ENCODE data around the gene ATP2A1.
"Not testable (repeated sequence)": the region's sequence is repeated elsewhere in the genome, so short reads cannot be mapped to it uniquely, and the experiment has no call there.

ATP2A1 gene

DNA sequence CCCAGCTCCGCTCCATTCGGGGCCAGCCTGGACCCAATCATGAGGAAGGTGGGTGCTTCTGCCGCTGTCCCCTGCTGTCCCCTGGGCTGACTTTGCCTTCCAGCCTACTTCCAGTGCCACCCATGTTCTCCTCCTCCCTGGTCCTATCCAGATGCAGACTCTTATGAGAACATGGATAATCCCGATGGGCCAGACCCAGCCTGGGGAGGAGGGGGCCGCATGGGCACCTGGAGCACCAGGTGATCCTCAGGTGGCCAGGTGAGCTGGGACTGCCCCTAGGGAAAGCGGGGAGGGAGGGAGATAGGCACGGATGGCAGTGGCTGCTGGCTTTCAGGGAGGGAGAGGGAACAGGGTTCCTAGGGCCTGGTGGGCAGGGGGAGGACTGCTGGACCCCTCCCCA is 60.4 kb downstream of the ATP2A1 start:
- no peak for DNase-seq

DNA sequence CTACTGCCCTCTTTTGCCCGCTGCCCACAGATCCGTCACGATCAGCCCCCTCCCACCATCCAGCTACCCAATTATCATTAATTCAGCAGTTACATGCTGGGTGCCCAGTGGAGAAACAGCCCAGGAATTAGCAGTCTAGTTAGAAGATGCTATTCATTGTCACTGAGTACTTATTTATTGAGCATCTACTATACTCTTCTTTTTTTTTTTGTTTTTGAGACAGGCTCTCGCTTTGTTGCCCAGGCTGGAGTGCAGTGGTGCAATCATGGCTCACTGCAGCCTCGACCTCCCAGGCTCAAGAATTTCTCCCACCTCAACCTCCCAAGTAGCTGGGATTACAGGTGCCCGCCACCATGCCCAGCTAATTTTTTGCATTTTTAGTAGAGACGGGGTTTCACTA is 61.5 kb downstream of the ATP2A1 start:
- DNase-seq, result not testable (repeated sequence)

DNA sequence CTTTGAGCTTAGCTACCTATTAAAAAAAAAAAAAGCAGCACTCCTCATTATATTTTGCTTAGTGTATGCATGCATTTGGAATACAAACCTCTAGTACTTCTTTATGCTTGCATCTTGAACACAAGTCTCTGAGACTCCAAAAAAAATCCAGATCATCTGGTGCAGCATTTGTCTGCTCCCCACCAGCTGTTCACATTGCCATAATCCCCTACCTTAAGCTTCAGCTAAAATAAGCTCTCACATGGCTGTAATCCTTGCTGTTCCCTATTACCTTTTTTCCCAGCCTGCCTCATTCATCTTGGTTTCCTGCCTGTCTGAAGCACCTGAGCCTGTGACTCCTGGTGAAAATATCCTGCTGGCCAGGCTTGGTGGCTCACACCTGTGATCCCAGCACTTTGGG is 65.0 kb downstream of the ATP2A1 start:
- DNase-seq, result no peak

DNA sequence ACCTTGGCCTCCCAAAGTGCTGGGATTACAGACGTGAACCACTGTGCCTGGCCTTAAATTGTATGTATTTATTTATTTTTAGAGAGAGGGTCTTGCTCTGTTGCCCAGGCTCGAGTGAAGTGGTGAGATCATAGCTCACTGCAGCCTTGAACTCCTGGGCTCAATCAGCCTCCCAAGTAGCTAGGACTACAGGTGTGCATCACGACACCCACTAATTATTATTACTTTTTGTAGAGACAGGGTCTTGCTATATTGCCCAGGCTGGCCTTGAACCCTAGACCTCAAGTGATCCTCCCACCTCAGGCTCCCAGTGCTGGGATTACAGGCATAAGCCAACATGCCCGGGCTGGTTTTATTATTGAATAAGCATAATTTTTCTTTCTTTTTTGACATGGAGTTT is 68.4 kb downstream of the ATP2A1 start:
- no peak for DNase-seq

DNA sequence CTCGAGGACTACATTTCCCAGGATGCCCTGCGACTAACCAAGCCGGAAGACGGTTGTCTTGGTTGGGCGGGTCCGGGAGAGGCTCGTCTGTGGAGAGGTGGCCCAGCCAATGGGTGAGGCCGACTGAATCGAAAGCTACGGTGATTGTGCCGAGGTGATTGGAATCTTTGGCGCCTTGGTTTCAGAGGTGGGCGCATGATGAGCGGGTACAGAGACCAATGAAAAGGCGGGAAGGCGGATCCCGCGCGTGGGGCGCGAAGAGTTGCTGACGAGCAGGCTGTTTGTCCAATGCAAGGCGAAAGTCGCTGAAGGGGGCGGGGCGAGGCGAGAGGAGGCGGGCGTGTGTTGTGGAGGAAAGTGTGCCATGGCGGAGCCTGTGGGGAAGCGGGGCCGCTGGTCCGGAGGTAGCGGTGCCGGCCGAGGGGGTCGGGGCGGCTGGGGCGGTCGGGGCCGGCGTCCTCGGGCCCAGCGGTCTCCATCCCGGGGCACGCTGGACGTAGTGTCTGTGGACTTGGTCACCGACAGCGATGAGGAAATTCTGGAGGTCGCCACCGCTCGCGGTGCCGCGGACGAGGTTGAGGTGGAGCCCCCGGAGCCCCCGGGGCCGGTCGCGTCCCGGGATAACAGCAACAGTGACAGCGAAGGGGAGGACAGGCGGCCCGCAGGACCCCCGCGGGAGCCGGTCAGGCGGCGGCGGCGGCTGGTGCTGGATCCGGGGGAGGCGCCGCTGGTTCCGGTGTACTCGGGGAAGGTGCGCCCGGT is 72.5 kb downstream of the ATP2A1 start, which contains the start of gene NFATC2IP:
NFATC2IP (plus strand) TSS at position 290 of the 762 bp plus-strand sequence; CDS start at position 365, 75 bp downstream.
- peak; percentile 99 for DNase-seq

DNA sequence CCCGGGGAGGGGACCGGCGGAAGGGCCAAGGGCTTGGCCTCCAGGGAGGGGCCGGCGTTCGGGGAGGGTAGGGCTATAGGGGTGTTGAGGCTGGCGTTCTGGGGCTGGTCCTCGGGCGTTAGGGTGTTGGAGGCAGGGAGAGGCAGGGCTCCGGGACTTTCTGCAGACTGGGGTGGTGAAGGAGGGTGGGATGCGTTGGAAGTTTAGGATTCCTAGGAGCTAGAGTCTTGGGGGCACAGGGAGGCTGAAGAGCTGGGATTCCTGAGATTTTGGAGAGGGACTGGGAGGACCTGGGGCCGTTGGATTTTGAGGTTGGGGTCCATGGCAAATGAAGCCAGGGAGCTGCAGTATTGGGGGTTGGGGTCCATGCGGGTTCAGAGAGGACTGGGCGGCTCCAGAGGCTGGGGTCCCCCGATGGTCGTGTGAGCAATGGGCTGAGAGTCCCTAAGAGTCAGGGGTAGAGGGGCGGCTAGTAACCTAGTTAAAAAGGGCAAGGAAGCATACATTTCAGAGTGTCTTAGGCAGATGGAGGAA is 73.2 kb downstream of the ATP2A1 start:
- DNase-seq, result no peak
